Body of pancreas (tissue), 4 donors: Measurements from ENCODE around the gene PLXNB1. TPM values are rescaled to one million over a fixed set of nuclear protein-coding genes. Genes with fewer than 3 reads are reported as not detected.

Experiments used
- ATAC-seq: fragments of 150-250 bp; one replicate; pipeline ENCODE4 v1.9.1; 2016
- DNase-seq, 4 donors: peaks; one replicate each; pipeline ENCODE4 v3.0.0-alpha.2; 2019
- H3K27ac ChIP-seq, 4 donors: fragments of 200-600 bp; sonication (generic); 1 replicate in 3 of 4; 2 replicates in 1 of 4; pipeline versions ENCODE4 v1.5.1 to v1.6.1; 2016 to 2019; ENCODE audit warnings: mild to moderate bottlenecking in 1 of 4, mixed read lengths in 1 of 4, moderate library complexity in 1 of 4
- H3K27me3 ChIP-seq, 2 donors: fragments of 200-600 bp; sonication (generic); one replicate each; pipeline ENCODE4 v1.6.0; 2016; ENCODE audit warnings: mild to moderate bottlenecking in 1 of 2
- H3K36me3 ChIP-seq, 2 donors: fragments of 200-600 bp; sonication (generic); replicated peaks in 1 of 2; 2 replicates each; pipeline ENCODE4 v1.5.1; 2016; ENCODE audit warnings: low read depth in 2 of 2; ENCODE audit not compliant: insufficient read depth in 1 of 2
- H3K4me1 ChIP-seq: fragments of 200-600 bp; sonication (generic); one replicate; pipeline ENCODE4 v1.6.0; 2016
- H3K4me3 ChIP-seq, 2 donors: fragments of 200-600 bp; sonication (generic); 1 replicate in 1 of 2; 2 replicates in 1 of 2; pipeline ENCODE4 v1.5.1; 2016 to 2019
- H3K9me3 ChIP-seq, 3 donors: fragments of 200-600 bp; sonication (generic); 1 replicate in 2 of 3; 2 replicates in 1 of 3; pipeline ENCODE4 v1.5.1; 2016
- CTCF ChIP-seq, 7 experiments: fragments of 450-650 bp in 4 of 7; fragments of 200-600 bp in 3 of 7; sonication (generic) in 3 of 7; IDR thresholded peaks; one replicate each; pipeline ENCODE4 v1.5.1; 2016 to 2019; ENCODE audit warnings: antibody characterized with exemption in 7 of 7
- POLR2A ChIP-seq, 3 donors: fragments of 450-650 bp; IDR thresholded peaks; one replicate each; pipeline ENCODE4 v1.6.1; 2016; ENCODE audit warnings: antibody characterized with exemption in 3 of 3, mild to moderate bottlenecking in 2 of 3
- whole genome bisulfite sequencing, 2 donors: methylation state at CpG; one replicate each; pipeline ENCODE4 v1.1.5; 2017; 5-methylcytosine and 5-hydroxymethylcytosine counted together
- intact Hi-C: fragments of 100-400 bp; cut with DNase I; formaldehyde crosslinking; loops from one replicate; pipeline ENCODE4 v1.15.1; 2023
- total RNA-seq, 2 donors: library from RNA; depleted of rRNA; stranded (reverse); fragments of >200 nt; gene quantifications; one replicate each; pipeline ENCODE4 v1.1.0, GENCODE V29; 2016

Gene PLXNB1
- total RNA-seq, 2 donors from 2014 or later = 118 to 311 TPM

GRCh38 chr3:48394391-48394790 is 35.5 kb downstream of the PLXNB1 start:
- DNase-seq (no peak), ATAC-seq (no peak)
- no peak for TF ChIP-seq CTCF (IDR thresholded peaks at IDR 0.05)
- TF ChIP-seq POLR2A (IDR thresholded peaks at IDR 0.05) = no peak
- Histone ChIP-seq H3K9me3 (no peaks in the 10 kb centered on the region), H3K4me3 (no peak overlapping the region), H3K4me1 (peaks cover 12% of the 10 kb centered on the region), H3K27ac (no peak overlapping the region), H3K36me3 (no peaks in the 10 kb centered on the region), H3K27me3 (no peaks in the 10 kb centered on the region)
- intact Hi-C loops = no loop called here
- 88% methylated on average over 2 of the region's 2 CpGs for WGBS, 2 donors

- no peak for DNase-seq
- no peak for TF ChIP-seq CTCF (IDR thresholded peaks at IDR 0.05)
- TF ChIP-seq POLR2A (IDR thresholded peaks at IDR 0.05) = no peak
- ATAC-seq = no peak
- Histone ChIP-seq H3K9me3 (no peaks in the 10 kb centered on the region), H3K36me3 (no peaks in the 10 kb centered on the region), H3K4me1 (peaks cover 5% of the 10 kb centered on the region), H3K27me3 (no peaks in the 10 kb centered on the region), H3K4me3 (no peak overlapping the region), H3K27ac (no peak overlapping the region)
- 63 to 64% methylated on average over 2 of the region's 2 CpGs for WGBS, 2 donors
- intact Hi-C loops = no loop called here
Observed at GRCh38 chr3:48388966-48389365, 40.9 kb downstream of the PLXNB1 start.

- DNase-seq (no peak), ATAC-seq (no peak)
- no peak overlapping the region for H3K27ac ChIP-seq
- intact Hi-C loops = no loop called here
- no peak for TF ChIP-seq POLR2A (IDR thresholded peaks at IDR 0.05)
- TF ChIP-seq CTCF (IDR thresholded peaks at IDR 0.05) = no peak
- no peaks in the 10 kb centered on the region for H3K9me3 ChIP-seq
- peaks cover 5% of the 10 kb centered on the region for H3K4me1 ChIP-seq
- H3K4me3 ChIP-seq = no peak overlapping the region
- no peaks in the 10 kb centered on the region for H3K27me3 ChIP-seq
- no peaks in the 10 kb centered on the region for H3K36me3 ChIP-seq
Observed at GRCh38 chr3:48387634-48388033, 42.3 kb downstream of the PLXNB1 start.

GRCh38 chr3:48372862-48373435 is 56.9 kb downstream of the PLXNB1 start:
- H3K36me3 ChIP-seq = no peaks in the 10 kb centered on the region
- DNase-seq (no peak), ATAC-seq (no peak)
- no peak overlapping the region for H3K4me3 ChIP-seq
- no peaks in the 10 kb centered on the region for H3K9me3 ChIP-seq
- no peak for TF ChIP-seq POLR2A (IDR thresholded peaks at IDR 0.05)
- no peak for TF ChIP-seq CTCF (IDR thresholded peaks at IDR 0.05)
- H3K27ac ChIP-seq = peak overlapping the region; percentile 77 to 87 (median 82)
- H3K4me1 ChIP-seq = peaks cover 55% of the 10 kb centered on the region
- intact Hi-C loops = no loop called here
- 14 to 29% methylated on average over 5 of the region's 5 CpGs for WGBS, 2 donors
- no peaks in the 10 kb centered on the region for H3K27me3 ChIP-seq

GRCh38 chr3:48372377-48372770 is 57.5 kb downstream of the PLXNB1 start:
- Histone ChIP-seq H3K4me3 (no peak overlapping the region), H3K4me1 (peaks cover 60% of the 10 kb centered on the region), H3K9me3 (no peaks in the 10 kb centered on the region), H3K27ac (peak overlapping the region; percentile 77 to 87 (median 82)), H3K36me3 (no peaks in the 10 kb centered on the region), H3K27me3 (no peaks in the 10 kb centered on the region)
- peak; percentile 41 to 65 (median 48) for DNase-seq
- ATAC-seq = peak; percentile 39
- intact Hi-C loops = no loop called here
- 27 to 38% methylated on average over 6 to 7 of the region's 7 CpGs for WGBS, 2 donors
- TF ChIP-seq POLR2A (IDR thresholded peaks at IDR 0.05) (peak in 1 of 3 donors; percentile 4), CTCF (IDR thresholded peaks at IDR 0.05) (no peak)
